GM23248 (cell line): ENCODE results near the gene ITGAV.

Experiments used
- EZH2 ChIP-seq: fragments of 200-600 bp; sonication (generic); IDR thresholded peaks from 2 replicates; pipeline ENCODE4 v1.6.1; 2018; ENCODE audit warnings: antibody characterized with exemption, mild to moderate bottlenecking; ENCODE audit not compliant: insufficient read depth, poor library complexity, severe bottlenecking
- EZH2phosphoT487 ChIP-seq: fragments of 200-600 bp; sonication (generic); IDR thresholded peaks from 2 replicates; pipeline ENCODE4 v1.6.1; 2018; ENCODE audit warnings: antibody characterized with exemption, moderate library complexity, mild to moderate bottlenecking, low read depth; ENCODE audit not compliant: insufficient read depth

GRCh38 chr2:186669146-186669545 lies 79.3 kb downstream of the ITGAV start:
- TF ChIP-seq EZH2phosphoT487 (no peak), EZH2 (no peak)
